Keratinocyte (primary cell): ENCODE measurements around the gene OXNAD1. TPM values are rescaled to one million over a fixed set of nuclear protein-coding genes. Genes with fewer than 3 reads are reported as not detected.

Experiments used
- DNase-seq: peaks from one replicate; pipeline ENCODE4 v3.0.0-alpha.2; 2011; ENCODE audit warnings: low read depth, missing footprints, low spot score
- FAIRE-seq: peaks from 2 replicates; lab custom pipeline; 2011; peaks lifted over from hg19 to GRCh38; lab: Jason Lieb, UNC
- H2AFZ ChIP-seq: 2 replicates; pipeline ENCODE4 v1.6.0; 2012; ENCODE audit warnings: low read length, control low read depth, inconsistent platforms; ENCODE audit not compliant: control insufficient read depth
- H3K27ac ChIP-seq: 2 replicates; pipeline ENCODE4 v1.5.1; 2011; ENCODE audit warnings: low read length; ENCODE audit not compliant: control insufficient read depth, insufficient read depth
- H3K27me3 ChIP-seq: 3 replicates; pipeline ENCODE4 v1.6.0; 2011; ENCODE audit warnings: low read length; ENCODE audit not compliant: control insufficient read depth, insufficient read depth; ENCODE audit errors: extremely low read depth
- H3K36me3 ChIP-seq, 2 experiments: 2 replicates in 1 of 2; 3 replicates in 1 of 2; pipeline ENCODE4 v1.5.1; 2011; ENCODE audit warnings: low read length in 2 of 2, mild to moderate bottlenecking in 1 of 2; ENCODE audit not compliant: control insufficient read depth in 2 of 2, insufficient read depth in 2 of 2; ENCODE audit errors: extremely low read depth in 1 of 2
- H3K4me1 ChIP-seq: 3 replicates; pipeline ENCODE4 v1.5.1; 2011; ENCODE audit warnings: low read length; ENCODE audit not compliant: control insufficient read depth, insufficient read depth; ENCODE audit errors: extremely low read depth
- H3K4me2 ChIP-seq: 3 replicates; pipeline ENCODE4 v1.6.0; 2011; ENCODE audit warnings: low read depth, low read length; ENCODE audit not compliant: control insufficient read depth, insufficient read depth; ENCODE audit errors: extremely low read depth
- H3K4me3 ChIP-seq, 3 experiments: fragments of 200-600 bp in 1 of 3; sonication (generic) in 1 of 3; 2 replicates in 2 of 3; 3 replicates in 1 of 3; pipeline ENCODE4 v1.5.1; 2011 to 2016; ENCODE audit warnings: low read length in 3 of 3, mild to moderate bottlenecking in 3 of 3, control low read depth in 2 of 3, inconsistent platforms in 1 of 3, low read depth in 1 of 3, mixed read lengths in 1 of 3, mixed run types in 1 of 3, moderate library complexity in 1 of 3; ENCODE audit not compliant: control insufficient read depth in 2 of 3, insufficient read depth in 2 of 3; ENCODE audit errors: extremely low read depth in 1 of 3
- H3K79me2 ChIP-seq: 2 replicates; pipeline ENCODE4 v1.6.0; 2012; ENCODE audit warnings: low read length; ENCODE audit not compliant: control insufficient read depth, insufficient read depth
- H3K9ac ChIP-seq: 3 replicates; pipeline ENCODE4 v1.6.0; 2011; ENCODE audit warnings: low read length; ENCODE audit not compliant: control insufficient read depth, insufficient read depth; ENCODE audit errors: extremely low read depth
- H3K9me1 ChIP-seq: 3 replicates; pipeline ENCODE4 v1.6.0; 2011; ENCODE audit warnings: low read length; ENCODE audit not compliant: control insufficient read depth, insufficient read depth; ENCODE audit errors: extremely low read depth
- H3K9me3 ChIP-seq: 2 replicates; pipeline ENCODE4 v1.5.1; 2012; ENCODE audit warnings: low read depth, low read length; ENCODE audit not compliant: control insufficient read depth
- H4K20me1 ChIP-seq: 3 replicates; pipeline ENCODE4 v1.6.0; 2011; ENCODE audit warnings: low read length; ENCODE audit not compliant: control insufficient read depth, insufficient read depth; ENCODE audit errors: extremely low read depth
- EZH2 ChIP-seq: IDR thresholded peaks from one replicate; pipeline ENCODE4 v1.6.1; 2012; ENCODE audit warnings: inconsistent platforms, mild to moderate bottlenecking, low read length, moderate library complexity
- dilution Hi-C: fragments of 300-500 bp; cut with MboI; formaldehyde crosslinking; loops from one replicate; pipeline ENCODE4 v1.7.0; 2020; ENCODE audit warnings: low sequenced_read_pairs; ENCODE audit not compliant: extremely low pct_ligation_motif_present
- polyA plus RNA-seq, 5 experiments: library from polyadenylated mRNA; depleted of rRNA in 3 of 5; stranded (reverse) in 3 of 5; stranded (forward) in 1 of 5; unstranded in 1 of 5; fragments of >200 nt; gene quantifications; 1 replicate in 1 of 5; 2 replicates in 3 of 5; 3 replicates in 1 of 5; pipeline versions ENCODE4 v1.2.1 to v1.2.3, GENCODE V29; 2011 to 2012; ENCODE audit warnings: missing spikeins in 2 of 5, low read depth in 1 of 5, low replicate concordance in 1 of 5
- TF ChIP-seq, protein P1 (sequence below), 3 experiments: IDR thresholded peaks in 1 of 3; conservative IDR thresholded peaks in 1 of 3; optimal IDR thresholded peaks in 1 of 3; 2 replicates in 2 of 3; 3 replicates in 1 of 3; pipeline versions ENCODE3 to v1.5.1; 2011; ENCODE audit warnings: low read length in 3 of 3, mild to moderate bottlenecking in 3 of 3, moderate library complexity in 2 of 3, control low read depth in 1 of 3, inconsistent platforms in 1 of 3; ENCODE audit not compliant: insufficient read depth in 2 of 3; ENCODE audit errors: extremely low read depth in 1 of 3

The OXNAD1 gene
- polyA plus RNA-seq, 1 donor (not counting 4 experiments of a cell fraction or from before 2014, with no cell fraction given): 15.2 TPM

DNA sequence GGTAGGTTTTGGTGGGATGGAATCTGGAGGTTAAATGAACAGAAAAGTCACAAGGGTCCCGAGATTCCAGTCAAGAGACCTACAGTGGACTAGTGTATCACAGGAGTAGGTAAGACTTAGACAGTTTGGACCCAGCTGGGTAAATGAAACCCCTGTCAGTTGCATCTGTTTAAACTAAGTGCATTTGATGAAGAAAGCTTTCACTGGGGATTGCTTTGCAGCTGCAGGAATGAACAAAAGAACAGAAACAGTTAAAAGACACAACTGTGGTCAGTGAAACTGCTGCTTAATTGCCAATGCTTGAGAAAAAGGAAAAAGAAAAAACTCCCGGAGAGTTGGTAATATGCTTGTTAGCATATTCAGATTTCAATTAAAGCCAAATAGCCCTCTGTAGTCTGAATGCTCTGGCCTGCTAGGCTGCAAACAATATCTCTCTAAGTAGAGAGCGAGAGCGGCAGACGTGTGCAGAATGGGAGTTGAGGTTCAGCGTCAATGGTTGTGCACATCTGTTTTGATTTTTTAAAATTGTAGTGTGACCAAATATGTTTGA is 37.1 kb downstream of the OXNAD1 start:
- Histone ChIP-seq H3K4me3 (no peak overlapping the region), H3K27ac (no peak overlapping the region), H3K27me3 (no peaks in the 10 kb centered on the region), H3K79me2 (no peaks in the 10 kb centered on the region), H3K9ac (no peak overlapping the region), H4K20me1 (no peaks in the 10 kb centered on the region), H3K4me2 (no peak overlapping the region), H3K36me3 (peaks cover 11 to 24% of the 10 kb centered on the region in 2 experiments), H3K9me1 (no peaks in the 10 kb centered on the region), H3K9me3 (no peaks in the 10 kb centered on the region), H3K4me1 (no peaks in the 10 kb centered on the region), H2AFZ (no peak overlapping the region)
- DNase-seq (no peak), FAIRE-seq (no peak)
- dilution Hi-C loops: no loop called here
- TF ChIP-seq, protein P1, sequence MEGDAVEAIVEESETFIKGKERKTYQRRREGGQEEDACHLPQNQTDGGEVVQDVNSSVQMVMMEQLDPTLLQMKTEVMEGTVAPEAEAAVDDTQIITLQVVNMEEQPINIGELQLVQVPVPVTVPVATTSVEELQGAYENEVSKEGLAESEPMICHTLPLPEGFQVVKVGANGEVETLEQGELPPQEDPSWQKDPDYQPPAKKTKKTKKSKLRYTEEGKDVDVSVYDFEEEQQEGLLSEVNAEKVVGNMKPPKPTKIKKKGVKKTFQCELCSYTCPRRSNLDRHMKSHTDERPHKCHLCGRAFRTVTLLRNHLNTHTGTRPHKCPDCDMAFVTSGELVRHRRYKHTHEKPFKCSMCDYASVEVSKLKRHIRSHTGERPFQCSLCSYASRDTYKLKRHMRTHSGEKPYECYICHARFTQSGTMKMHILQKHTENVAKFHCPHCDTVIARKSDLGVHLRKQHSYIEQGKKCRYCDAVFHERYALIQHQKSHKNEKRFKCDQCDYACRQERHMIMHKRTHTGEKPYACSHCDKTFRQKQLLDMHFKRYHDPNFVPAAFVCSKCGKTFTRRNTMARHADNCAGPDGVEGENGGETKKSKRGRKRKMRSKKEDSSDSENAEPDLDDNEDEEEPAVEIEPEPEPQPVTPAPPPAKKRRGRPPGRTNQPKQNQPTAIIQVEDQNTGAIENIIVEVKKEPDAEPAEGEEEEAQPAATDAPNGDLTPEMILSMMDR (optimal IDR thresholded peaks at IDR 0.05 in 1 of 3, IDR thresholded peaks at IDR 0.05 in 1 of 3, conservative IDR thresholded peaks at IDR 0.05 in 1 of 3; ENCODE audit: extremely low read depth in 1 of 3, insufficient read depth in 2 of 3, low read length in 3 of 3): no peak
- no peak for TF ChIP-seq EZH2

DNA sequence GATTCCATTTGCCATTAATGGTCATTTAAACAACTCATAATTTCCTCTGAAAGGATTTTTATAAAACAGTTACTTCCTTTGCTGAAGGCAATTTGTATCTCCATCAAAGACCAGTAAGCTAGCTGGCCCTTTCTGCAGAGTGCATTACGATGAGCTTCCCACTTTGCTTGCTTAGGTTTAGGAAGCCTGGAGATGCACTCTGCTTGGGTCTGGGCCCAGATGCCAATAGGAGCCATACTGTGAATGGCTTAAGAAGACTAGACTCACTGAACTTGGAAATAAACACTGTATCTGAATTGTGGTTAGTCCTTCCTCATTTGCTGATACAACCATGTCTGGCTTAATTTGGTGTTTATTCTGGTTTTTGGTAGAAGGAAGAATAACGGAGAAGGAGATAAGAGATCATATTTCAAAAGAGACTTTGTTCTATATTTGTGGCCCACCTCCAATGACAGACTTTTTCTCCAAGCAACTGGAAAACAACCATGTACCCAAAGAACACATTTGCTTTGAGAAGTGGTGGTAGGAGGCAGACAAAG is 38.1 kb downstream of the OXNAD1 start:
- H3K36me3 ChIP-seq: peaks cover 11 to 25% of the 10 kb centered on the region in 2 experiments
- H3K9me1 ChIP-seq: no peaks in the 10 kb centered on the region
- H3K9me3 ChIP-seq: no peaks in the 10 kb centered on the region
- no peak overlapping the region for H3K4me2 ChIP-seq
- H3K4me3 ChIP-seq: no peak overlapping the region
- H3K79me2 ChIP-seq: no peaks in the 10 kb centered on the region
- H3K4me1 ChIP-seq: no peaks in the 10 kb centered on the region
- no peaks in the 10 kb centered on the region for H4K20me1 ChIP-seq
- H3K27ac ChIP-seq: no peak overlapping the region
- H2AFZ ChIP-seq: no peak overlapping the region
- H3K9ac ChIP-seq: no peak overlapping the region
- TF ChIP-seq, protein P1 (optimal IDR thresholded peaks at IDR 0.05 in 1 of 3, IDR thresholded peaks at IDR 0.05 in 1 of 3, conservative IDR thresholded peaks at IDR 0.05 in 1 of 3; ENCODE audit: extremely low read depth in 1 of 3, insufficient read depth in 2 of 3, low read length in 3 of 3): no peak
- dilution Hi-C loops: no loop called here
- DNase-seq (no peak), FAIRE-seq (no peak)
- no peaks in the 10 kb centered on the region for H3K27me3 ChIP-seq
